Upper lobe of left lung (tissue), 4 donors: Measurements from ENCODE around the gene SPATA6L.

ENCODE experiments used
- POLR2AphosphoS5 ChIP-seq, 2 donors: sonication (generic); formaldehyde crosslinking; IDR thresholded peaks; one replicate each; pipeline ENCODE4 v1.5.1; 2017; ENCODE audit warnings: antibody characterized with exemption in 2 of 2
- TF ChIP-seq, protein P1 (sequence below), 6 experiments: fragments of 450-650 bp in 4 of 6; fragments of 200-600 bp in 2 of 6; sonication (generic) in 2 of 6; IDR thresholded peaks; one replicate each; pipeline ENCODE4 v1.5.1; 2016 to 2019; ENCODE audit warnings: antibody characterized with exemption in 6 of 6

- TF ChIP-seq, protein P1, sequence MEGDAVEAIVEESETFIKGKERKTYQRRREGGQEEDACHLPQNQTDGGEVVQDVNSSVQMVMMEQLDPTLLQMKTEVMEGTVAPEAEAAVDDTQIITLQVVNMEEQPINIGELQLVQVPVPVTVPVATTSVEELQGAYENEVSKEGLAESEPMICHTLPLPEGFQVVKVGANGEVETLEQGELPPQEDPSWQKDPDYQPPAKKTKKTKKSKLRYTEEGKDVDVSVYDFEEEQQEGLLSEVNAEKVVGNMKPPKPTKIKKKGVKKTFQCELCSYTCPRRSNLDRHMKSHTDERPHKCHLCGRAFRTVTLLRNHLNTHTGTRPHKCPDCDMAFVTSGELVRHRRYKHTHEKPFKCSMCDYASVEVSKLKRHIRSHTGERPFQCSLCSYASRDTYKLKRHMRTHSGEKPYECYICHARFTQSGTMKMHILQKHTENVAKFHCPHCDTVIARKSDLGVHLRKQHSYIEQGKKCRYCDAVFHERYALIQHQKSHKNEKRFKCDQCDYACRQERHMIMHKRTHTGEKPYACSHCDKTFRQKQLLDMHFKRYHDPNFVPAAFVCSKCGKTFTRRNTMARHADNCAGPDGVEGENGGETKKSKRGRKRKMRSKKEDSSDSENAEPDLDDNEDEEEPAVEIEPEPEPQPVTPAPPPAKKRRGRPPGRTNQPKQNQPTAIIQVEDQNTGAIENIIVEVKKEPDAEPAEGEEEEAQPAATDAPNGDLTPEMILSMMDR (IDR thresholded peaks at IDR 0.05): no peak
- TF ChIP-seq POLR2AphosphoS5 (IDR thresholded peaks at IDR 0.05): no peak
Observed at GRCh38 chr9:4603830-4604229, 62.5 kb downstream of the SPATA6L start.
